ENCODE data around the gene PUS10.
A peak's percentile ranks its signal among the peaks of the same experiment; 100 is the strongest.
"Not testable (repeated sequence)": the region's sequence is repeated elsewhere in the genome, so short reads cannot be mapped to it uniquely, and the experiment has no call there.

Gene PUS10

GRCh38 chr2:60934165-60934722 is 83.8 kb downstream of the PUS10 start:
- no peak for DNase-seq (ENCODE audit: low read depth, low spot score)

GRCh38 chr2:60932954-60933353 is 85.1 kb downstream of the PUS10 start:
- DNase-seq (ENCODE audit: low read depth, low spot score): no peak

GRCh38 chr2:60932061-60932460 is 86.0 kb downstream of the PUS10 start:
- DNase-seq (ENCODE audit: low read depth, low spot score): not testable (repeated sequence)

GRCh38 chr2:60926741-60927552 is 91.1 kb downstream of the PUS10 start:
- DNase-seq (ENCODE audit: low read depth, low spot score): no peak

- DNase-seq (ENCODE audit: low read depth, low spot score): no peak
Observed at GRCh38 chr2:60925994-60926740, 91.9 kb downstream of the PUS10 start.

- no peak for DNase-seq (ENCODE audit: low read depth, low spot score)
Observed at GRCh38 chr2:60907329-60907728, 110.7 kb downstream of the PUS10 start.

- no peak for DNase-seq (ENCODE audit: low read depth, low spot score)
Observed at GRCh38 chr2:60906395-60906794, 111.7 kb downstream of the PUS10 start.

GRCh38 chr2:60905867-60906266 is 112.2 kb downstream of the PUS10 start:
- DNase-seq (ENCODE audit: low read depth, low spot score): not testable (repeated sequence)

- not testable (repeated sequence) for DNase-seq (ENCODE audit: low read depth, low spot score)
Observed at GRCh38 chr2:60901296-60901695, 116.8 kb downstream of the PUS10 start.

GRCh38 chr2:60899892-60900249 is 118.2 kb downstream of the PUS10 start:
- no peak for DNase-seq (ENCODE audit: low read depth, low spot score)

GRCh38 chr2:60899230-60899891 is 118.7 kb downstream of the PUS10 start:
- DNase-seq (ENCODE audit: low read depth, low spot score): peak; percentile 22

GRCh38 chr2:60898567-60898966 is 119.5 kb downstream of the PUS10 start:
- no peak for DNase-seq (ENCODE audit: low read depth, low spot score)
